Neural progenitor cell (in vitro differentiated cells): ENCODE measurements around the gene TBATA. TPM values are rescaled to one million over a fixed set of nuclear protein-coding genes. Genes with fewer than 3 reads are reported as not detected.

Experiments used
- DNase-seq: peaks from one replicate; pipeline ENCODE4 v3.0.0-alpha.2; 2016; ENCODE audit warnings: low spot score
- H2AFZ ChIP-seq: fragments of 200-600 bp; sonication (generic); replicated peaks from 2 replicates; pipeline ENCODE4 v1.6.1; 2016; ENCODE audit warnings: antibody characterized with exemption
- H3F3A ChIP-seq: fragments of 200-600 bp; sonication (generic); 2 replicates; pipeline ENCODE4 v1.6.1; 2016; ENCODE audit warnings: antibody characterized with exemption, low read depth
- H3K27ac ChIP-seq: fragments of 200-600 bp; sonication (generic); 2 replicates; pipeline ENCODE4 v1.5.1; 2016; ENCODE audit warnings: mild to moderate bottlenecking
- H3K27me3 ChIP-seq: fragments of 200-600 bp; sonication (generic); 2 replicates; pipeline ENCODE4 v1.6.1; 2016; ENCODE audit warnings: mild to moderate bottlenecking, moderate library complexity
- H3K36me3 ChIP-seq: fragments of 200-600 bp; sonication (generic); 2 replicates; pipeline ENCODE4 v1.5.1; 2016
- H3K4me1 ChIP-seq: fragments of 200-600 bp; sonication (generic); 2 replicates; pipeline ENCODE4 v1.6.1; 2016; ENCODE audit warnings: mixed run types
- H3K4me2 ChIP-seq: fragments of 200-600 bp; sonication (generic); 2 replicates; pipeline ENCODE4 v1.6.1; 2016
- H3K4me3 ChIP-seq: fragments of 200-600 bp; sonication (generic); 2 replicates; pipeline ENCODE4 v1.5.1; 2016
- H3K79me2 ChIP-seq: fragments of 200-600 bp; sonication (generic); 2 replicates; pipeline ENCODE4 v1.6.1; 2016; ENCODE audit warnings: low read depth
- H3K9ac ChIP-seq: fragments of 200-600 bp; sonication (generic); 2 replicates; pipeline ENCODE4 v1.6.1; 2016
- H3K9me3 ChIP-seq: fragments of 200-600 bp; sonication (generic); 2 replicates; pipeline ENCODE4 v1.5.1; 2016; ENCODE audit warnings: low read depth
- H4K20me1 ChIP-seq: fragments of 200-600 bp; sonication (generic); 2 replicates; pipeline ENCODE4 v1.6.1; 2016; ENCODE audit warnings: low read depth
- H3K27ac Mint-ChIP-seq: 3 replicates; pipeline ENCODE4 v1.8.0; 2021; ENCODE audit warnings: mixed read lengths
- H3K27me3 Mint-ChIP-seq: 2 replicates; pipeline ENCODE4 v1.8.0; 2022; ENCODE audit warnings: low read depth, mild to moderate bottlenecking, inconsistent platforms, moderate library complexity, mixed read lengths; ENCODE audit not compliant: insufficient read depth
- H3K36me3 Mint-ChIP-seq: 3 replicates; pipeline ENCODE4 v1.8.0; 2021; ENCODE audit warnings: mixed read lengths
- H3K4me1 Mint-ChIP-seq: 3 replicates; pipeline ENCODE4 v1.8.0; 2021; ENCODE audit warnings: mixed read lengths
- H3K4me3 Mint-ChIP-seq: 3 replicates; pipeline ENCODE4 v1.8.0; 2021; ENCODE audit warnings: mild to moderate bottlenecking, moderate library complexity, mixed read lengths
- H3K9me3 Mint-ChIP-seq: 3 replicates; pipeline ENCODE4 v1.8.0; 2020; ENCODE audit warnings: mixed read lengths
- EZH2 ChIP-seq: fragments of 200-600 bp; sonication (generic); IDR thresholded peaks from 2 replicates; pipeline ENCODE4 v1.6.1; 2017; ENCODE audit warnings: antibody characterized with exemption, mild to moderate bottlenecking, moderate library complexity
- EZH2phosphoT487 ChIP-seq: fragments of 200-600 bp; sonication (generic); IDR thresholded peaks from 2 replicates; pipeline ENCODE4 v1.6.1; 2017; ENCODE audit warnings: antibody characterized with exemption
- total RNA-seq: library from RNA; depleted of rRNA; stranded (reverse); fragments of >200 nt; gene quantifications from 2 replicates; pipeline ENCODE4 v1.2.3, GENCODE V29; 2015; ENCODE audit warnings: low replicate concordance
- TF ChIP-seq, protein P1 (sequence below): fragments of 200-600 bp; sonication (generic); IDR thresholded peaks from 2 replicates; pipeline ENCODE4 v1.5.1; 2017; ENCODE audit warnings: antibody characterized with exemption, mild to moderate bottlenecking

TBATA gene
- total RNA-seq, 1 donor from 2014 or later, result not detected

DNA sequence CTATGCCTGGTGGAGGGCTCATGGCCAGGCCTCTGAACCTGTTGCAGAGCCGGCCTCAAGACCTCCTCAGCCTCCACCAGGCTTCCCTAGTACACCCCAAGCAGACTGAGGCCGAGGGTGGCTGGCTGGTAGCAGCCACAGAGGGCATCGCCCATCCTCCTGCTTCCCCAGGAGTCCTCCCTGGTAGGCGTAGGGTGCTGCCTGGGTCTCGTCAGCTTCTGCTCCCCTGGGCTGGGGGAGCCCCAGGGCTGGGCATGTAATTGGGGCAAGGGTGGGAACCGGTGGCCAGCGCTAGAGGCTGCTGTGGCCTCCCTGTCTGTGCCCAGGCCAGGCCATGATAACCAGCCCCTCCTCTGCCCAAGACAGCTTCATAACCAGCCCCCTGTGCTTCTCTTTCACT lies 32.6 kb downstream of the TBATA start:
- peaks cover 8% of the 10 kb centered on the region for H3K4me1 Mint-ChIP-seq
- H3K4me1 ChIP-seq, result no peaks in the 10 kb centered on the region
- H3K4me3 ChIP-seq, result no peak overlapping the region
- H3K36me3 Mint-ChIP-seq, result no peaks in the 10 kb centered on the region
- H3K27me3 ChIP-seq, result no peaks in the 10 kb centered on the region
- H3K9me3 Mint-ChIP-seq, result no peaks in the 10 kb centered on the region
- H3K27ac ChIP-seq, result no peak overlapping the region
- no peak overlapping the region for H3K4me2 ChIP-seq
- no peaks in the 10 kb centered on the region for H3K36me3 ChIP-seq
- no peak overlapping the region for H3K4me3 Mint-ChIP-seq
- H3K27ac Mint-ChIP-seq, result peak overlapping the region; percentile 54
- no peaks in the 10 kb centered on the region for H3K9me3 ChIP-seq
- TF ChIP-seq, protein P1, sequence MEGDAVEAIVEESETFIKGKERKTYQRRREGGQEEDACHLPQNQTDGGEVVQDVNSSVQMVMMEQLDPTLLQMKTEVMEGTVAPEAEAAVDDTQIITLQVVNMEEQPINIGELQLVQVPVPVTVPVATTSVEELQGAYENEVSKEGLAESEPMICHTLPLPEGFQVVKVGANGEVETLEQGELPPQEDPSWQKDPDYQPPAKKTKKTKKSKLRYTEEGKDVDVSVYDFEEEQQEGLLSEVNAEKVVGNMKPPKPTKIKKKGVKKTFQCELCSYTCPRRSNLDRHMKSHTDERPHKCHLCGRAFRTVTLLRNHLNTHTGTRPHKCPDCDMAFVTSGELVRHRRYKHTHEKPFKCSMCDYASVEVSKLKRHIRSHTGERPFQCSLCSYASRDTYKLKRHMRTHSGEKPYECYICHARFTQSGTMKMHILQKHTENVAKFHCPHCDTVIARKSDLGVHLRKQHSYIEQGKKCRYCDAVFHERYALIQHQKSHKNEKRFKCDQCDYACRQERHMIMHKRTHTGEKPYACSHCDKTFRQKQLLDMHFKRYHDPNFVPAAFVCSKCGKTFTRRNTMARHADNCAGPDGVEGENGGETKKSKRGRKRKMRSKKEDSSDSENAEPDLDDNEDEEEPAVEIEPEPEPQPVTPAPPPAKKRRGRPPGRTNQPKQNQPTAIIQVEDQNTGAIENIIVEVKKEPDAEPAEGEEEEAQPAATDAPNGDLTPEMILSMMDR, result no peak
- TF ChIP-seq EZH2, result no peak
- TF ChIP-seq EZH2phosphoT487, result no peak
- H3K9ac ChIP-seq, result no peak overlapping the region
- peaks cover 9% of the 10 kb centered on the region for H3K27me3 Mint-ChIP-seq
- no peaks in the 10 kb centered on the region for H3K79me2 ChIP-seq
- H3F3A ChIP-seq, result no peaks in the 10 kb centered on the region
- H2AFZ ChIP-seq, result no peak overlapping the region
- DNase-seq, result no peak
- H4K20me1 ChIP-seq, result no peaks in the 10 kb centered on the region

GRCh38 chr10:70751991-70752390 lies 33.2 kb downstream of the TBATA start:
- Mint-ChIP-seq H3K9me3 (no peaks in the 10 kb centered on the region), H3K27ac (no peak overlapping the region), H3K36me3 (no peaks in the 10 kb centered on the region), H3K27me3 (peaks cover 8% of the 10 kb centered on the region), H3K4me1 (peaks cover 8% of the 10 kb centered on the region), H3K4me3 (no peak overlapping the region)
- Histone ChIP-seq H4K20me1 (no peaks in the 10 kb centered on the region), H3K9me3 (no peaks in the 10 kb centered on the region), H3K4me3 (no peak overlapping the region), H3K9ac (no peak overlapping the region), H3K79me2 (no peaks in the 10 kb centered on the region), H3K27ac (no peak overlapping the region), H3K4me1 (no peaks in the 10 kb centered on the region), H2AFZ (no peak overlapping the region), H3K36me3 (no peaks in the 10 kb centered on the region), H3K4me2 (no peak overlapping the region), H3K27me3 (no peaks in the 10 kb centered on the region), H3F3A (no peaks in the 10 kb centered on the region)
- no peak for DNase-seq
- TF ChIP-seq, protein P1, result no peak
- TF ChIP-seq EZH2phosphoT487 (no peak), EZH2 (no peak)

- no peak overlapping the region for H3K9ac ChIP-seq
- no peaks in the 10 kb centered on the region for H3F3A ChIP-seq
- Mint-ChIP-seq H3K4me3 (no peak overlapping the region), H3K4me1 (peaks cover 10% of the 10 kb centered on the region), H3K36me3 (no peaks in the 10 kb centered on the region), H3K27ac (no peak overlapping the region), H3K9me3 (no peaks in the 10 kb centered on the region), H3K27me3 (peaks cover 5% of the 10 kb centered on the region)
- DNase-seq, result no peak
- TF ChIP-seq EZH2 (no peak), EZH2phosphoT487 (no peak)
- TF ChIP-seq, protein P1, result no peak
- H3K4me1 ChIP-seq, result no peaks in the 10 kb centered on the region
- no peaks in the 10 kb centered on the region for H3K9me3 ChIP-seq
- no peak overlapping the region for H2AFZ ChIP-seq
- H3K27me3 ChIP-seq, result no peaks in the 10 kb centered on the region
- H3K27ac ChIP-seq, result no peak overlapping the region
- H3K4me2 ChIP-seq, result no peak overlapping the region
- no peak overlapping the region for H3K4me3 ChIP-seq
- H3K36me3 ChIP-seq, result no peaks in the 10 kb centered on the region
- H3K79me2 ChIP-seq, result no peaks in the 10 kb centered on the region
- no peaks in the 10 kb centered on the region for H4K20me1 ChIP-seq
Measured at GRCh38 chr10:70751356-70751755, 33.8 kb downstream of the TBATA start.
